GM13977 (cell line): ENCODE data around the gene DPM2.

Experiments used
- DNase-seq: peaks from one replicate; pipeline ENCODE4 v3.0.0; 2012; ENCODE audit warnings: low spot score
- in situ Hi-C: fragments of 300-500 bp; cut with MboI; formaldehyde crosslinking; loops from one replicate; pipeline ENCODE4 v1.12.0; 2022; ENCODE audit warnings: low sequenced_read_pairs, low pct_unique_long_range_greater_than_20kb, mixed read lengths, inconsistent platforms; ENCODE audit not compliant: unreplicated experiment
- TF ChIP-seq, protein P1 (sequence below): IDR thresholded peaks from 2 replicates; pipeline ENCODE4 v1.5.1; 2012; ENCODE audit warnings: mild to moderate bottlenecking, control low read depth; ENCODE audit not compliant: insufficient read depth; ENCODE audit errors: extremely low read depth, missing control alignments

DPM2 gene

DNA sequence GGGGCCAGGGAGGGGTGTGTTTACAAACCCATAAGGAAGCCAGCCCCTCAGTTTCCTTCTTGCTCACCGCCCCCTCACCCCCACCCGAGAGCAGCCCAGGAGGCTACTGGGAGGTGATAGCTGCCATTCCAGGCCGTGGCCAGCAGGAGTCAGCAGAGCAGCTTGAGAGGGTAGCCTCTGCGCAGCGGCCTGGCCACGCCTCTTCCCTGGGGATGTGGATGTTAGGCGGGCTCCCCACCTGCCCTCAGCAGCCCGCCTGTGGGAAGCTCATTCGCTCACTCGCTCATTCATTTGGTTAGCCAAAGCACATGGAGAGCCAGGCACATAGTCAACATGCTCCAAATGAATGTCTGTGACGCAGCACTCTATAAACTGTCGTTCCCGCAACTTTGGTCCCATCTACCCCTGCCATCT lies 6.1 kb upstream of the DPM2 start:
- peak; percentile 88 for DNase-seq
- in situ Hi-C loops = no loop called here

GRCh38 chr9:127943011-127943662 lies 5.5 kb upstream of the DPM2 start:
- in situ Hi-C loops = no loop called here
- TF ChIP-seq, protein P1, sequence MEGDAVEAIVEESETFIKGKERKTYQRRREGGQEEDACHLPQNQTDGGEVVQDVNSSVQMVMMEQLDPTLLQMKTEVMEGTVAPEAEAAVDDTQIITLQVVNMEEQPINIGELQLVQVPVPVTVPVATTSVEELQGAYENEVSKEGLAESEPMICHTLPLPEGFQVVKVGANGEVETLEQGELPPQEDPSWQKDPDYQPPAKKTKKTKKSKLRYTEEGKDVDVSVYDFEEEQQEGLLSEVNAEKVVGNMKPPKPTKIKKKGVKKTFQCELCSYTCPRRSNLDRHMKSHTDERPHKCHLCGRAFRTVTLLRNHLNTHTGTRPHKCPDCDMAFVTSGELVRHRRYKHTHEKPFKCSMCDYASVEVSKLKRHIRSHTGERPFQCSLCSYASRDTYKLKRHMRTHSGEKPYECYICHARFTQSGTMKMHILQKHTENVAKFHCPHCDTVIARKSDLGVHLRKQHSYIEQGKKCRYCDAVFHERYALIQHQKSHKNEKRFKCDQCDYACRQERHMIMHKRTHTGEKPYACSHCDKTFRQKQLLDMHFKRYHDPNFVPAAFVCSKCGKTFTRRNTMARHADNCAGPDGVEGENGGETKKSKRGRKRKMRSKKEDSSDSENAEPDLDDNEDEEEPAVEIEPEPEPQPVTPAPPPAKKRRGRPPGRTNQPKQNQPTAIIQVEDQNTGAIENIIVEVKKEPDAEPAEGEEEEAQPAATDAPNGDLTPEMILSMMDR = peak; percentile 18
- DNase-seq = no peak

More for the DNA sequence above, 6.1 kb upstream of the DPM2 start:
- TF ChIP-seq, protein P1 = peak; percentile 97

- in situ Hi-C loops = no loop called here
- DNase-seq = peak; percentile 74
- TF ChIP-seq, protein P1 = peak; percentile 87
Measured at GRCh38 chr9:127942216-127943010, 4.8 kb upstream of the DPM2 start.

- TF ChIP-seq, protein P1 = no peak
- in situ Hi-C loops = no loop called here
Measured at GRCh38 chr9:127941961-127942215, 4.2 kb upstream of the DPM2 start.

DNA sequence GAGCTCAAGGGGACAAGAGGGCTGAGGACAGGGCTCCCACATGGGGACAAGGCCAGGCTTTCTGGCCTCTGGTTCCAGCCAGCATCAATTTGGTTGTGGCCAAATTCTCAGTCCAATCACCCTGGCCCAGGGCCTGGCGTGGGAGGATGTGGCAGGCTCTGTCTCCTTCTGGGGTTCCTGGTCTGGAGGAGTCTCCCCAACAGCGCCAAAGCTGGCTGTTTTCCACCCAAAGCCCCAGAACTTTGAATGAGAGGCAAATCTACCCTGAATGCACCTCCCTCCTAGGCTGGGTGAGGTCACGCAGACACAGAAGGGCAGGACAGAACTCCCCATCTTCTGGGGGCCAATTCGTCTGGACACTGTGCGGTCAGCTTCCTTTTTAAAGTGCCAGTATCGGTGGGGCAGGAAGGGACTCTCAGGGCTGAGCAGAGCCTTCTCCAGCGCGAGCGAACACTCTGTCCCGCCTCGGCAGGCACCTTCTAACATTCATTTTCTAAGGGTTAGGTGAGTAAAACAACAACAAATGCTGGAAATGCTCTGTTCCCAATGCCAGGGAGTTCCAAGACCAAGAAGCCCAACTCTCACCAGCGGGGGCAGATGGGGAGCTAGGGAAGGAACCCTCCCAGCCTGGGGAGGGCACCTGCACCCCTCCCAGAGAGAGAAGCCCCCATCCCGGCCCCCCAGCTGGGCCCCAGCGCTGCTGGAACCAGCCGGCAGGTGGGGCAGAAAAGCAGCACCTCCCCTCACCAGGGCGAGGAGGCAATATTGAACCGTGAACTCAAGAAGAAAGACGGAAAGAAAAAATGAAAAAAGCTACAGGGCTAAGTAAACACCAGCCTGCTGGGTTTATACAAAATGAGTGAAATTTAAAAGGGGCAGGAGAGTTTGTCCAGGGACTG lies 3.7 kb upstream of the DPM2 start:
- no peak for DNase-seq
- TF ChIP-seq, protein P1 = no peak
- in situ Hi-C loops = no loop called here

More at GRCh38 chr9:127941961-127942215, 4.2 kb upstream of the DPM2 start:
- DNase-seq = no peak

- TF ChIP-seq, protein P1 = no peak
- no peak for DNase-seq
- in situ Hi-C loops = no loop called here
Measured at GRCh38 chr9:127940593-127940992, 2.9 kb upstream of the DPM2 start.
